SH-SY5Y (cell line): ENCODE results near the gene HTT.

Source experiments
- GATA2 ChIP-seq: IDR thresholded peaks from 2 replicates; pipeline ENCODE4 v1.6.1; 2011; ENCODE audit warnings: mild to moderate bottlenecking, low read depth, low read length
- GATA3 ChIP-seq: IDR thresholded peaks from 2 replicates; pipeline ENCODE4 v1.6.1; 2011; ENCODE audit warnings: low read depth, mild to moderate bottlenecking, low read length, moderate library complexity

DNA sequence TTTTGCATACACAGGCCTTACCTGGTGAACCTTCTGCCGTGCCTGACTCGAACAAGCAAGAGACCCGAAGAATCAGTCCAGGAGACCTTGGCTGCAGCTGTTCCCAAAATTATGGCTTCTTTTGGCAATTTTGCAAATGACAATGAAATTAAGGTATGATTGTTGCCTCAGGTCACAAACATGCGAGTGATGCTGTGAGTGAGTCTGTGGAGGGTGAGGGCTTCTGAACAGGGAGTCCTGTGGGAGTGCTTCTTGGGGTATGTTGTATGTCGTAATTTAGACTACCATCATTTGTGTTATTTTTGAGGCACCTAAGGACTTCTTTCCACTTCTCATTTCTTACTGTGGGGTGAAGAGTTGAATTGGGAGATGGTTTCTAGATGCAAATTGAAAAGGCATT is 32.8 kb downstream of the HTT start:
- TF ChIP-seq GATA3 (no peak), GATA2 (no peak)
